Lower leg skin (tissue), 3 donors: ENCODE data around the gene WSB2.

Experiments
- CTCF ChIP-seq, 3 donors: fragments of 450-650 bp; IDR thresholded peaks; one replicate each; pipeline ENCODE4 v1.5.1; 2016; ENCODE audit warnings: antibody characterized with exemption in 3 of 3, mild to moderate bottlenecking in 3 of 3, moderate library complexity in 2 of 3
- POLR2A ChIP-seq, 2 donors: fragments of 450-650 bp; IDR thresholded peaks; one replicate each; pipeline ENCODE4 v1.6.1; 2016 to 2017; ENCODE audit warnings: antibody characterized with exemption in 2 of 2, mild to moderate bottlenecking in 1 of 2, moderate library complexity in 1 of 2

GRCh38 chr12:118050972-118051910 is 9.7 kb downstream of the WSB2 start:
- TF ChIP-seq CTCF (IDR thresholded peaks at IDR 0.05) (no peak), POLR2A (IDR thresholded peaks at IDR 0.05) (no peak)
